Activated B cell treated with CpG ODN at 0.5 μM for 24 hours (primary cell): Measurements from ENCODE around the gene ANXA2. TPM values are rescaled to one million over a fixed set of nuclear protein-coding genes. Genes with fewer than 3 reads are reported as not detected.

Experiments
- ATAC-seq: fragments of 200-7000 bp; cut with Tn5 transposase; one replicate; pipeline ENCODE4 v1.10.0; 2021; ENCODE audit warnings: low read depth, mild to moderate bottlenecking, moderate library complexity
- CTCF ChIA-PET: fragments of 350-600 bp; sonication (Branson Sonifier 250); formaldehyde crosslinking; loops from one replicate; lab custom pipeline; 2021; ENCODE audit warnings: antibody characterized with exemption; lab: Charles Lee
- POLR2A ChIA-PET: fragments of 350-600 bp; sonication (Branson Sonifier 250); formaldehyde crosslinking; loops from one replicate; lab custom pipeline; 2021; ENCODE audit warnings: antibody characterized with exemption; lab: Charles Lee
- DNase-seq: peaks from one replicate; pipeline ENCODE4 v3.0.0; 2022
- H3K27ac Mint-ChIP-seq: one replicate; pipeline ENCODE4 v1.8.0; 2020; ENCODE audit warnings: mixed read lengths
- H3K27me3 Mint-ChIP-seq: one replicate; pipeline ENCODE4 v1.8.0; 2021; ENCODE audit warnings: mixed read lengths
- H3K36me3 Mint-ChIP-seq: one replicate; pipeline ENCODE4 v1.8.0; 2021; ENCODE audit warnings: low read depth, mixed read lengths
- H3K4me1 Mint-ChIP-seq: one replicate; pipeline ENCODE4 v1.8.0; 2021; ENCODE audit warnings: mixed read lengths
- H3K4me3 Mint-ChIP-seq: one replicate; pipeline ENCODE4 v1.8.0; 2020; ENCODE audit warnings: mild to moderate bottlenecking, mixed read lengths
- H3K9me3 Mint-ChIP-seq: one replicate; pipeline ENCODE4 v1.8.0; 2020; ENCODE audit warnings: mixed read lengths
- CTCF ChIP-seq: fragments of 200-600 bp; IDR thresholded peaks from one replicate; pipeline ENCODE4 v1.8.0; 2022; ENCODE audit warnings: antibody characterized with exemption, mild to moderate bottlenecking
- intact Hi-C: fragments of 100-400 bp; cut with micrococcal nuclease; formaldehyde crosslinking; loops from one replicate; pipeline ENCODE4 v1.15.1; 2024
- total RNA-seq: library from RNA; stranded (reverse); gene quantifications from 2 replicates; pipeline ENCODE4 v1.2.3, GENCODE V29; 2022

Gene ANXA2
- total RNA-seq, 1 donor from 2014 or later, result 218 TPM

- Mint-ChIP-seq H3K27me3 (no peaks in the 10 kb centered on the region), H3K9me3 (no peaks in the 10 kb centered on the region), H3K36me3 (peaks cover 75% of the 10 kb centered on the region), H3K4me3 (no peak overlapping the region), H3K27ac (no peak overlapping the region), H3K4me1 (no peaks in the 10 kb centered on the region)
- ChIA-PET CTCF (no interaction called here), POLR2A (no interaction called here)
- DNase-seq, result no peak
- intact Hi-C loops, result no loop called here
- ATAC-seq, result no peak
- TF ChIP-seq CTCF, result no peak
Observed at GRCh38 chr15:60374628-60375081, 23.1 kb downstream of the ANXA2 start.

- no peak for TF ChIP-seq CTCF
- DNase-seq, result no peak
- no peaks in the 10 kb centered on the region for H3K9me3 Mint-ChIP-seq
- intact Hi-C loops, result no loop called here
- no peaks in the 10 kb centered on the region for H3K27me3 Mint-ChIP-seq
- CTCF ChIA-PET, result no interaction called here
- no peaks in the 10 kb centered on the region for H3K4me1 Mint-ChIP-seq
- peaks cover 75% of the 10 kb centered on the region for H3K36me3 Mint-ChIP-seq
- ATAC-seq, result no peak
- no peak overlapping the region for H3K4me3 Mint-ChIP-seq
- no peak overlapping the region for H3K27ac Mint-ChIP-seq
- POLR2A ChIA-PET, result no interaction called here
Observed at GRCh38 chr15:60374209-60374608, 23.6 kb downstream of the ANXA2 start.

GRCh38 chr15:60373745-60374144 is 24.0 kb downstream of the ANXA2 start:
- ATAC-seq, result no peak
- no peak overlapping the region for H3K27ac Mint-ChIP-seq
- H3K27me3 Mint-ChIP-seq, result no peaks in the 10 kb centered on the region
- CTCF ChIA-PET, result interaction anchor here (1.1 kb wide), 1 partner anchor 10 kb away, joined by 3 read pairs; no protein-coding TSS in a partner anchor
- H3K4me1 Mint-ChIP-seq, result no peaks in the 10 kb centered on the region
- POLR2A ChIA-PET, result no interaction called here
- DNase-seq, result no peak
- no peak for TF ChIP-seq CTCF
- no peaks in the 10 kb centered on the region for H3K9me3 Mint-ChIP-seq
- intact Hi-C loops, result no loop called here
- H3K36me3 Mint-ChIP-seq, result peaks cover 77% of the 10 kb centered on the region
- no peak overlapping the region for H3K4me3 Mint-ChIP-seq

- no peak overlapping the region for H3K27ac Mint-ChIP-seq
- no peaks in the 10 kb centered on the region for H3K27me3 Mint-ChIP-seq
- intact Hi-C loops, result no loop called here
- TF ChIP-seq CTCF, result no peak
- POLR2A ChIA-PET, result no interaction called here
- H3K4me3 Mint-ChIP-seq, result no peak overlapping the region
- no peaks in the 10 kb centered on the region for H3K9me3 Mint-ChIP-seq
- ATAC-seq (no peak), DNase-seq (no peak)
- no peaks in the 10 kb centered on the region for H3K4me1 Mint-ChIP-seq
- H3K36me3 Mint-ChIP-seq, result peaks cover 77% of the 10 kb centered on the region
- CTCF ChIA-PET, result interaction anchor here (1.1 kb wide), 1 partner anchor 9 kb away, joined by 3 read pairs; no protein-coding TSS in a partner anchor
Observed at GRCh38 chr15:60373327-60373726, 24.5 kb downstream of the ANXA2 start.

- Mint-ChIP-seq H3K27me3 (no peaks in the 10 kb centered on the region), H3K4me1 (no peaks in the 10 kb centered on the region), H3K36me3 (peaks cover 73% of the 10 kb centered on the region), H3K4me3 (no peak overlapping the region), H3K27ac (no peak overlapping the region), H3K9me3 (no peaks in the 10 kb centered on the region)
- ATAC-seq, result no peak
- intact Hi-C loops, result no loop called here
- no peak for TF ChIP-seq CTCF
- CTCF ChIA-PET, result interaction anchor here (1.1 kb wide), 1 partner anchor 9 kb away, joined by 3 read pairs; no protein-coding TSS in a partner anchor
- POLR2A ChIA-PET, result no interaction called here
- DNase-seq, result no peak
Observed at GRCh38 chr15:60372756-60373155, 25.0 kb downstream of the ANXA2 start.
